Stimulated activated CD4-positive, alpha-beta T cell treated with anti-CD3 and anti-CD28 coated beads, Interleukin-4, amount 100 ng/mL, for 1 hour (primary cell): Measurements from ENCODE around the gene TXLNG.

Experiments used
- DNase-seq: peaks from one replicate; pipeline ENCODE4 v3.0.0-alpha.2; 2020

Gene TXLNG

DNA sequence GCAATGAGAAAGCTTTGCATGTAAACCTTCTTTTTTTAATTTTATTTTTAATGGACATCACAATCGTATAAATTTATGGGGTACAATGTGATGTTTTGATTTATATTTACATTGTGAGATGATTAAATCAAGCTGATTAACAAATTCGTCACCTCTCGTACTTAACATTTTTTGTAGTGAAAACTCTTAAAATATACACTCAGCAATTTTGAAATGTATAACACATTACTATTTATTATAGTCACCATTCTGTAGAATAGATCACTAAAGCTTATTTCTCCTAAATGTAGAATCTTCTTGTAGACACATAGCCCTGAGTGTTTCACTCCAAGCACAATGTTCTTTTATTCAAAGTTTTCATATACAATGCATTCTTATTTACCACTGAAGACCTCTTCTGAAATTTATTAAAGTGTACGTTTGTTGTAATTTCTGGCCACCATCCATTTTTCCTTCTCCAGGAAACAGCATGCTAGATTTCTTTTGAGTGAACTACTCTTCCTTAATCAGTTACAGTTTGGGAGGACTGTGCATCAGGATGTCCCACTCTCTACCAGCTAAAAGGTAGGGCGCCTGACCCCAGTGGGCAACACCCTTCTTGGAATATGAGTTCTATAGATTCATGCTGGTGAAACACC is 88.3 kb downstream of the TXLNG start:
- no peak for DNase-seq

- DNase-seq, result no peak
Measured at GRCh38 chrX:16876696-16877095, 90.4 kb downstream of the TXLNG start.

DNA sequence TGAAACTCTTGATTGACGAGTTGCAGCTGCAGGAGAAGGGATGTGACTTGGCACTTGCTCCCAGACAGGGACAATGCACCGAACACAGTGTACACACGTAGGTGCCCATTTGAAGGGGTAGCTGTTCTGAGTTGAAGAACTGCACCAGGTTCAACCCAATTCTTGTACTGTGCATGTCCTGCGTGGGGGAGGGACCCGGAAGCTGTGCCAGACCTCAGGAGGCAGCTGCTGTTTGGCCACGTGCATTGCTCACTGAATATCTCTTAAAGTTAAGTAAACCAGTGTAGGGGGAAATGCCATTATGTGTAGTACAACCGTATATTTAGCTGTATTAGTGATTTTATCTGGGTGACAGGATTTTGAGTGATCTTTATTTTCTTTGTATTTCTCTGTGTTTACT is 95.9 kb downstream of the TXLNG start:
- no peak for DNase-seq

- peak; percentile 70 for DNase-seq
Measured at GRCh38 chrX:16882702-16883486, 96.6 kb downstream of the TXLNG start.

- no peak for DNase-seq
Measured at GRCh38 chrX:16883487-16883804, 97.2 kb downstream of the TXLNG start.

DNA sequence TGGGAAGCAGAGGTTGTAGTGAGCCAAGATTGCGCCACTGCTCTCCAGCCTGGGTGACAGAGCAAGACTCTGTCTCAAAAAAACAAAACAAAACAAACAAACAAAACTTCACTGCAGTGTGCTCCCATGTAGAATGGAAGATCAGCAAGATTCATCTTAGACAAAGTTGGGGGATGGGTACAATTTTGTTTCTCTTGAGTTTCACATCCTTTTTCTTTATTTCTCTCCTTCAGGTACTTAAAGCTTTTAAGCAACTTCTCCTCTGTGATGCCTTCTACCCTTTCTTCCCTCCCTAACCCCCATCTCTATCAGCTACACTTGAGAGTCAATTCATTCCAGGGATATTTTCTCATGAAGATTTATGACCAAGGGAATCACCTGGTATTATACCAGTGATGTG is 99.4 kb downstream of the TXLNG start:
- DNase-seq, result no peak

DNA sequence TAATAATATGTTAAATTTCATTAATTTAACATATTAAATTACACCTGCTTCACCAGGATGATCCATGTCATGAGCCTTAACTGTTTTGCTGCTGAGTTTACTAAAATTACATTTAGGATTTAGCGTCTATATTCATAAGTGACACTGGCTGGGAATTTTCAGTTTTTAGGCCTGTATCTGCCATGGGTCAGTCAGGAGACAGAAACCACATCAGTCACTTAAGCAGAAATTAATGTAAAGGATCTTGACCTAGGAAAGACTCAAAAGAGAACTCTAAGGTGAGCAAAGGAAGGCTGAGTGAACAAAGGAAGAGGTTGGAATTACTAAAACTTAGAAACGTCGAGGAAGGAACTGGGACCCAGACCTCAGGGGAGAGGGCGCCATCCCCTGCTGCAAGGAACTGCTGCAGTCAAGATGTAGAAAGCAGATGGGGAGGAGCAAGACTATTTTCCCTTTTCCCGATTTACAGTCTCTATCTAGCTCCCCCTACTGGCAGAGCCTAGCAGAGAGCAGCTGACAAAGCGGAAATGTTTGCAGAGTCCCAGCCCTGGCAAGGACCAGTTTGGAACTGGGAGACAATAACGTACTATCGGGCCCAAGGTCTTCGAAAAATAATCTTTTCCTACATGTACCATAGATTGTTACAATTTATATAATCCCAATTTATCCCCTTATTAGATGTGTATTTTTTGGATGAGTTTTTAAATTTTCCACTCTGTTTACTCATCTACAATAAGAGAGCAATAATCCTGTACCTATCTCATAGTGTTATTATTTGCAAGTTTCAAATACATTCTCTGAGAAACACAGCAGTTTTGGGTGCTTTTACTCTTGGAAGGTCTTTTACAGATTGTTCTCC is 106.5 kb downstream of the TXLNG start:
- peak; percentile 28 for DNase-seq
